ENCODE data around the gene APOBEC3C. TPM values are rescaled to one million over a fixed set of nuclear protein-coding genes. Genes with fewer than 3 reads are reported as not detected.
"Not testable (repeated sequence)": the region's sequence is repeated elsewhere in the genome, so short reads cannot be mapped to it uniquely, and the experiment has no call there.

APOBEC3C gene
- total and polyA plus RNA-seq, 9 donors = 1.5 to 10.2 (median 5.8) TPM

- Histone ChIP-seq H3K4me3 (ENCODE audit: low read length) (no peak overlapping the region), H3K4me1 (ENCODE audit: control insufficient read depth, insufficient read depth, low read length) (peaks cover 3% of the 10 kb centered on the region), H3K36me3 (ENCODE audit: control insufficient read depth, insufficient read depth, low read length) (no peaks in the 10 kb centered on the region), H3K9me3 (replicated peaks; ENCODE audit: control insufficient read depth, low read depth, low read length) (no peaks in the 10 kb centered on the region), H3K27ac (ENCODE audit: low read length) (no peak overlapping the region), H3K27me3 (ENCODE audit: control insufficient read depth, insufficient read depth, low read length) (peaks cover 4% of the 10 kb centered on the region)
- 0% methylated on average over 7 of the region's 7 CpGs for WGBS (ENCODE audit: insufficient coverage)
- DNase-seq = peak; percentile 89
Measured at GRCh38 chr22:39003165-39003638, 10.9 kb upstream of the APOBEC3C start.

- Histone ChIP-seq H3K9me3 (replicated peaks; ENCODE audit: control insufficient read depth, low read depth, low read length) (no peaks in the 10 kb centered on the region), H3K27me3 (ENCODE audit: control insufficient read depth, insufficient read depth, low read length) (no peaks in the 10 kb centered on the region), H3K4me1 (ENCODE audit: control insufficient read depth, insufficient read depth, low read length) (peaks cover 3% of the 10 kb centered on the region), H3K27ac (ENCODE audit: low read length) (no peak overlapping the region), H3K4me3 (ENCODE audit: low read length) (no peak overlapping the region), H3K36me3 (ENCODE audit: control insufficient read depth, insufficient read depth, low read length) (no peaks in the 10 kb centered on the region)
- no CpG with 5 or more reads among the region's 5 CpGs for WGBS (ENCODE audit: insufficient coverage)
- DNase-seq = no peak
Measured at GRCh38 chr22:39007177-39007576, 6.9 kb upstream of the APOBEC3C start.

GRCh38 chr22:39008271-39008850, 5.7 kb upstream of the APOBEC3C start:
- not testable (repeated sequence) for H3K27me3 ChIP-seq (ENCODE audit: control insufficient read depth, insufficient read depth, low read length); H3K4me1 ChIP-seq (ENCODE audit: control insufficient read depth, insufficient read depth, low read length); H3K9me3 ChIP-seq (replicated peaks; ENCODE audit: control insufficient read depth, low read depth, low read length); H3K27ac ChIP-seq (ENCODE audit: low read length); H3K4me3 ChIP-seq (ENCODE audit: low read length); H3K36me3 ChIP-seq (ENCODE audit: control insufficient read depth, insufficient read depth, low read length)
- peak; percentile 58 for DNase-seq
- WGBS (ENCODE audit: insufficient coverage) = 100% methylated on average over 4 of the region's 8 CpGs

GRCh38 chr22:39010946-39011345, 3.1 kb upstream of the APOBEC3C start:
- no peak for DNase-seq
- 70% methylated on average over 2 of the region's 15 CpGs for WGBS (ENCODE audit: insufficient coverage)
- H3K36me3 ChIP-seq (ENCODE audit: control insufficient read depth, insufficient read depth, low read length) = no peaks in the 10 kb centered on the region
- H3K27me3 ChIP-seq (ENCODE audit: control insufficient read depth, insufficient read depth, low read length) = no peaks in the 10 kb centered on the region
- H3K4me3 ChIP-seq (ENCODE audit: low read length) = no peak overlapping the region
- no peak overlapping the region for H3K27ac ChIP-seq (ENCODE audit: low read length)
- H3K9me3 ChIP-seq (replicated peaks; ENCODE audit: control insufficient read depth, low read depth, low read length) = no peaks in the 10 kb centered on the region
- peaks cover 3% of the 10 kb centered on the region for H3K4me1 ChIP-seq (ENCODE audit: control insufficient read depth, insufficient read depth, low read length)

GRCh38 chr22:39012533-39013511, 1.2 kb upstream of the APOBEC3C start:
- 62% methylated on average over 15 of the region's 29 CpGs for WGBS (ENCODE audit: insufficient coverage)
- H3K4me3 ChIP-seq (ENCODE audit: low read length) = no peak overlapping the region
- H3K27me3 ChIP-seq (ENCODE audit: control insufficient read depth, insufficient read depth, low read length) = no peaks in the 10 kb centered on the region
- H3K4me1 ChIP-seq (ENCODE audit: control insufficient read depth, insufficient read depth, low read length) = peaks cover 3% of the 10 kb centered on the region
- H3K9me3 ChIP-seq (replicated peaks; ENCODE audit: control insufficient read depth, low read depth, low read length) = no peaks in the 10 kb centered on the region
- no peak for DNase-seq
- no peaks in the 10 kb centered on the region for H3K36me3 ChIP-seq (ENCODE audit: control insufficient read depth, insufficient read depth, low read length)
- H3K27ac ChIP-seq (ENCODE audit: low read length) = no peak overlapping the region

- H3K36me3 ChIP-seq (ENCODE audit: control insufficient read depth, insufficient read depth, low read length); H3K27ac ChIP-seq (ENCODE audit: low read length); H3K4me3 ChIP-seq (ENCODE audit: low read length); DNase-seq; H3K9me3 ChIP-seq (replicated peaks; ENCODE audit: control insufficient read depth, low read depth, low read length); H3K27me3 ChIP-seq (ENCODE audit: control insufficient read depth, insufficient read depth, low read length); H3K4me1 ChIP-seq (ENCODE audit: control insufficient read depth, insufficient read depth, low read length): not testable (repeated sequence)
- no CpG with 5 or more reads among the region's 6 CpGs for WGBS (ENCODE audit: insufficient coverage)
Measured at GRCh38 chr22:39013561-39013941, 506 bp upstream of the APOBEC3C start.

- peak overlapping the region; percentile 31 for H3K4me3 ChIP-seq (ENCODE audit: low read length)
- not testable (repeated sequence) for H3K4me1 ChIP-seq (ENCODE audit: control insufficient read depth, insufficient read depth, low read length); DNase-seq; H3K36me3 ChIP-seq (ENCODE audit: control insufficient read depth, insufficient read depth, low read length); H3K27me3 ChIP-seq (ENCODE audit: control insufficient read depth, insufficient read depth, low read length); H3K9me3 ChIP-seq (replicated peaks; ENCODE audit: control insufficient read depth, low read depth, low read length); H3K27ac ChIP-seq (ENCODE audit: low read length)
- WGBS (ENCODE audit: insufficient coverage) = 75% methylated on average over 3 of the region's 6 CpGs
Measured at GRCh38 chr22:39014723-39015121, 665 bp downstream of the APOBEC3C start.

- H3K9me3 ChIP-seq (replicated peaks; ENCODE audit: control insufficient read depth, low read depth, low read length) = no peaks in the 10 kb centered on the region
- H3K27me3 ChIP-seq (ENCODE audit: control insufficient read depth, insufficient read depth, low read length) = no peaks in the 10 kb centered on the region
- DNase-seq = no peak
- H3K36me3 ChIP-seq (ENCODE audit: control insufficient read depth, insufficient read depth, low read length) = no peaks in the 10 kb centered on the region
- H3K4me3 ChIP-seq (ENCODE audit: low read length) = no peak overlapping the region
- 94% methylated on average over 12 of the region's 13 CpGs for WGBS (ENCODE audit: insufficient coverage)
- no peak overlapping the region for H3K27ac ChIP-seq (ENCODE audit: low read length)
- peaks cover 3% of the 10 kb centered on the region for H3K4me1 ChIP-seq (ENCODE audit: control insufficient read depth, insufficient read depth, low read length)
Measured at GRCh38 chr22:39016592-39016991, 2.5 kb downstream of the APOBEC3C start.

- Histone ChIP-seq H3K4me1 (ENCODE audit: control insufficient read depth, insufficient read depth, low read length) (peaks cover 5% of the 10 kb centered on the region), H3K27me3 (ENCODE audit: control insufficient read depth, insufficient read depth, low read length) (no peaks in the 10 kb centered on the region), H3K36me3 (ENCODE audit: control insufficient read depth, insufficient read depth, low read length) (no peaks in the 10 kb centered on the region), H3K4me3 (ENCODE audit: low read length) (no peak overlapping the region), H3K27ac (ENCODE audit: low read length) (no peak overlapping the region), H3K9me3 (replicated peaks; ENCODE audit: control insufficient read depth, low read depth, low read length) (no peaks in the 10 kb centered on the region)
- no peak for DNase-seq
- WGBS (ENCODE audit: insufficient coverage) = 68% methylated on average over 9 of the region's 18 CpGs
Measured at GRCh38 chr22:39017596-39018365, 3.7 kb downstream of the APOBEC3C start.
